Osteoblast (primary cell): ENCODE results near the gene SLC39A11. TPM values are rescaled to one million over a fixed set of nuclear protein-coding genes. Genes with fewer than 3 reads are reported as not detected.

Experiments
- DNase-seq: peaks from one replicate; pipeline ENCODE4 v3.0.0; 2011; ENCODE audit warnings: low spot score, mixed read lengths; ENCODE audit not compliant: insufficient read length; ENCODE audit errors: missing footprints
- H2AFZ ChIP-seq: 2 replicates; pipeline ENCODE4 v1.6.0; 2011; ENCODE audit warnings: mild to moderate bottlenecking, low read length
- H3K27ac ChIP-seq: 2 replicates; pipeline ENCODE4 v1.5.1; 2011; ENCODE audit warnings: mild to moderate bottlenecking, low read depth, low read length, moderate library complexity
- H3K27me3 ChIP-seq: 2 replicates; pipeline ENCODE4 v1.6.0; 2012; ENCODE audit warnings: mild to moderate bottlenecking, control low read depth, inconsistent platforms, low read length, moderate library complexity; ENCODE audit not compliant: insufficient read depth
- H3K36me3 ChIP-seq: 2 replicates; pipeline ENCODE4 v1.5.1; 2011; ENCODE audit warnings: mild to moderate bottlenecking, low read length, control low read depth, moderate library complexity; ENCODE audit not compliant: insufficient read depth
- H3K4me1 ChIP-seq: 2 replicates; pipeline ENCODE4 v1.5.1; 2011; ENCODE audit warnings: mild to moderate bottlenecking, low read length, control low read depth, moderate library complexity; ENCODE audit not compliant: insufficient read depth
- H3K4me2 ChIP-seq: 2 replicates; pipeline ENCODE4 v1.6.0; 2011; ENCODE audit warnings: mild to moderate bottlenecking, low read length; ENCODE audit not compliant: insufficient read depth
- H3K4me3 ChIP-seq: fragments of 200-600 bp; sonication (generic); 3 replicates; pipeline ENCODE4 v1.5.1; 2012; ENCODE audit warnings: mild to moderate bottlenecking, low read length, inconsistent platforms; ENCODE audit not compliant: insufficient read depth
- H3K79me2 ChIP-seq: 2 replicates; pipeline ENCODE4 v1.6.0; 2012; ENCODE audit warnings: mild to moderate bottlenecking, low read length, control low read depth, inconsistent platforms; ENCODE audit not compliant: insufficient read depth
- H3K9me3 ChIP-seq: 2 replicates; pipeline ENCODE4 v1.5.1; 2011; ENCODE audit warnings: low read depth, low read length, control low read depth
- H4K20me1 ChIP-seq: 2 replicates; pipeline ENCODE4 v1.6.0; 2012; ENCODE audit warnings: mild to moderate bottlenecking, low read length, control low read depth; ENCODE audit not compliant: insufficient read depth
- CTCF ChIP-seq: IDR thresholded peaks from 2 replicates; pipeline ENCODE4 v1.5.1; 2011; ENCODE audit warnings: mild to moderate bottlenecking, low read depth, low read length, moderate library complexity; ENCODE audit errors: extremely low read depth
- total RNA-seq: library from RNA; depleted of rRNA; stranded (reverse); fragments of >200 nt; gene quantifications from 2 replicates; pipeline ENCODE4 v1.2.3, GENCODE V29; 2012

Gene SLC39A11
- total RNA-seq, 1 donor, result 27.1 TPM

GRCh38 chr17:72877348-72877747 is 215.1 kb downstream of the SLC39A11 start:
- no peak overlapping the region for H3K4me2 ChIP-seq
- no peak overlapping the region for H3K27ac ChIP-seq
- no peak for DNase-seq
- H3K79me2 ChIP-seq, result no peaks in the 10 kb centered on the region
- H3K9me3 ChIP-seq, result peaks cover 3% of the 10 kb centered on the region
- no peak overlapping the region for H3K4me3 ChIP-seq
- TF ChIP-seq CTCF, result no peak
- no peaks in the 10 kb centered on the region for H3K4me1 ChIP-seq
- H3K36me3 ChIP-seq, result no peaks in the 10 kb centered on the region
- H2AFZ ChIP-seq, result no peak overlapping the region
- H3K27me3 ChIP-seq, result no peaks in the 10 kb centered on the region
- H4K20me1 ChIP-seq, result no peaks in the 10 kb centered on the region

DNA sequence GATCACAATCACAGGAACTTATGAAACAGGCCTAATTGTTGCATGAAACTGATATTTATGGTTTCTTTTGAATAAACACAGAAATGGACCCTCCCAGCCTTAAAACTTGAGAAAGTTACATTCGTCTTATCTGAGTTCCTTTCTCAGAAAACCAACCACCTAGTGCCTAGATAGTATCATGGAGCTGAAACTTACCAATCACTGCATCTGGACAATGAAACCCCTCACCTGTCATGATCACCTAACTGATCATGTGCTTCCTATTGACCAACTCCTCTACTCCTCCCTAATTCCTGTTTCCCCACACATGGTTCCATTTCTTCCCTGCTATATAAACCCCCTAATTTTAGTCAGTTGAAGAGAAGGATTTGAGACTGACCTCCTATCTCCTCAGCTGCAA is 216.1 kb downstream of the SLC39A11 start:
- H3K9me3 ChIP-seq, result peaks cover 3% of the 10 kb centered on the region
- no peaks in the 10 kb centered on the region for H3K79me2 ChIP-seq
- TF ChIP-seq CTCF, result no peak
- H3K4me1 ChIP-seq, result no peaks in the 10 kb centered on the region
- no peak overlapping the region for H3K4me2 ChIP-seq
- no peaks in the 10 kb centered on the region for H3K27me3 ChIP-seq
- no peak overlapping the region for H3K4me3 ChIP-seq
- no peak for DNase-seq
- no peaks in the 10 kb centered on the region for H3K36me3 ChIP-seq
- H2AFZ ChIP-seq, result no peak overlapping the region
- H4K20me1 ChIP-seq, result no peaks in the 10 kb centered on the region
- H3K27ac ChIP-seq, result no peak overlapping the region

- Histone ChIP-seq H3K36me3 (no peaks in the 10 kb centered on the region), H3K4me3 (no peak overlapping the region), H3K4me2 (no peak overlapping the region), H3K27me3 (no peaks in the 10 kb centered on the region), H4K20me1 (no peaks in the 10 kb centered on the region), H3K9me3 (peaks cover 3% of the 10 kb centered on the region), H2AFZ (no peak overlapping the region), H3K4me1 (no peaks in the 10 kb centered on the region), H3K79me2 (no peaks in the 10 kb centered on the region), H3K27ac (no peak overlapping the region)
- no peak for DNase-seq
- no peak for TF ChIP-seq CTCF
These were observed 217.1 kb downstream of the SLC39A11 start for GRCh38 chr17:72875361-72875760.

DNA sequence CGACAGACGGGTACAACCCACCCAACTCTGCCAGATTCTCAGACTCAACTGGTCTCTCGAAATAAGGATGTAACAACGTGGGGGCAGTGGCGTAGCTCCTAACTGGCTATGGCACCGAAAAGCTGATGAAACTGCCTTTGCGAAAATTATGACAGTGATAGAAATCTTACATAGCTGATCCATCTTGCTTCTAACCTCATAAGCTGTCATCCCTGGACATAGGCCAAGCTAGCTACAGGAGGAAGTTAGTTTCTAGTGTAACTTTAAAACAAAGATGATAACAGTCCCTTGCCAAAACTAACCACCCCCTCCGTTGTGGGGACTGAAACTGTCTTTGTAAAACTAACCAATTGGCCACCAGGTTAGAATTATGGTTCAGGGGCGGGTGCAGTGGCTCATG is 220.1 kb downstream of the SLC39A11 start:
- no peak overlapping the region for H3K27ac ChIP-seq
- no peak for DNase-seq

More for the DNA sequence above, 220.1 kb downstream of the SLC39A11 start:
- Histone ChIP-seq H3K27me3 (no peaks in the 10 kb centered on the region), H3K9me3 (no peaks in the 10 kb centered on the region), H3K79me2 (no peaks in the 10 kb centered on the region), H3K36me3 (no peaks in the 10 kb centered on the region), H2AFZ (no peak overlapping the region), H4K20me1 (no peaks in the 10 kb centered on the region), H3K4me1 (no peaks in the 10 kb centered on the region), H3K4me2 (no peak overlapping the region), H3K4me3 (no peak overlapping the region)
- no peak for TF ChIP-seq CTCF
